Panc1 (cell line): ENCODE results near the gene UGT1A5. TPM values are rescaled to one million over a fixed set of nuclear protein-coding genes. Genes with fewer than 3 reads are reported as not detected.

Experiments
- ATAC-seq: fragments of 200-7000 bp; cut with Tn5 transposase; 2 replicates; pipeline ENCODE4 v1.9.1; 2020; ENCODE audit warnings: mild to moderate bottlenecking, moderate library complexity
- BruUV-seq: library from RNA; stranded (reverse); fragments of 400-500 nt; replicated peaks from 2 replicates; lab custom pipeline; 2021; lab: Mats Ljungman, UMichigan
- CTCF ChIA-PET: fragments of 300-600 bp; sonication (Branson Sonifier 250); formaldehyde crosslinking; loops from one replicate; lab custom pipeline; 2022; ENCODE audit warnings: antibody characterized with exemption; lab: Charles Lee
- POLR2A ChIA-PET: fragments of 300-600 bp; sonication (Branson Sonifier 250); formaldehyde crosslinking; loops from one replicate; lab custom pipeline; 2022; ENCODE audit warnings: antibody characterized with exemption; lab: Charles Lee
- DNase-seq: peaks from one replicate; pipeline ENCODE4 v3.0.0-alpha.2; 2010; ENCODE audit warnings: low read depth, low spot score
- H3K27ac ChIP-seq: 2 replicates; pipeline ENCODE4 v1.5.1; 2011; ENCODE audit warnings: mild to moderate bottlenecking, low read length, inconsistent platforms
- H3K27me3 ChIP-seq: fragments of 200-500 bp; sonication (Bioruptor generic); 2 replicates; pipeline ENCODE4 v1.6.0; 2014; ENCODE audit warnings: low read length, inconsistent platforms; ENCODE audit not compliant: control insufficient read depth, insufficient read depth
- H3K36me3 ChIP-seq: fragments of 200-500 bp; sonication (Bioruptor generic); 2 replicates; pipeline ENCODE4 v1.5.1; 2014; ENCODE audit warnings: inconsistent platforms, mild to moderate bottlenecking, low read length, moderate library complexity; ENCODE audit not compliant: control insufficient read depth, insufficient read depth
- H3K4me1 ChIP-seq: 2 replicates; pipeline ENCODE4 v1.5.1; 2011; ENCODE audit warnings: inconsistent platforms, mild to moderate bottlenecking, low read length, moderate library complexity; ENCODE audit not compliant: control insufficient read depth, insufficient read depth
- H3K4me3 ChIP-seq, 2 experiments: 2 replicates each; pipeline ENCODE4 v1.5.1; 2011 to 2012; ENCODE audit warnings: low read depth in 2 of 2, low read length in 2 of 2, mild to moderate bottlenecking in 2 of 2, inconsistent platforms in 1 of 2, moderate library complexity in 1 of 2
- H3K9me3 ChIP-seq: fragments of 200-500 bp; sonication (Bioruptor generic); 2 replicates; pipeline ENCODE4 v1.5.1; 2014; ENCODE audit warnings: low read depth, mild to moderate bottlenecking, inconsistent platforms, low read length, moderate library complexity; ENCODE audit not compliant: control insufficient read depth, insufficient read depth
- CTCF ChIP-seq: fragments of 450-650 bp; IDR thresholded peaks from 2 replicates; pipeline ENCODE4 v1.5.1; 2017; ENCODE audit warnings: mild to moderate bottlenecking
- POLR2AphosphoS5 ChIP-seq: IDR thresholded peaks from 2 replicates; pipeline ENCODE4 v1.6.1; 2012; ENCODE audit warnings: mild to moderate bottlenecking, low read depth, low read length, moderate library complexity
- REST ChIP-seq, 2 experiments: IDR thresholded peaks; 2 replicates each; pipeline ENCODE4 v1.6.1; 2011 to 2012; ENCODE audit warnings: low read depth in 2 of 2, control low read depth in 1 of 2, low read length in 1 of 2, mild to moderate bottlenecking in 1 of 2, moderate library complexity in 1 of 2; ENCODE audit not compliant: insufficient read depth in 1 of 2
- SIN3A ChIP-seq: IDR thresholded peaks from 2 replicates; pipeline ENCODE4 v1.6.1; 2012; ENCODE audit warnings: low read depth, mild to moderate bottlenecking, low read length, moderate library complexity, borderline replicate concordance; ENCODE audit not compliant: insufficient read depth
- TCF7L2 ChIP-seq: IDR thresholded peaks from 2 replicates; pipeline ENCODE4 v1.6.1; 2011; ENCODE audit warnings: mild to moderate bottlenecking, low read depth, low read length, inconsistent platforms
- in situ Hi-C: cut with HindIII; loops from 2 replicates; pipeline ENCODE4 v1.10.0; 2016; ENCODE audit warnings: low sequenced_read_pairs, low pct_unique_long_range_greater_than_20kb
- intact Hi-C: fragments of 100-400 bp; cut with micrococcal nuclease; formaldehyde crosslinking; loops from one replicate; pipeline ENCODE4 v1.10.0; 2022; ENCODE audit not compliant: unreplicated experiment
- total RNA-seq: library from RNA; stranded (reverse); gene quantifications from one replicate; pipeline ENCODE4 v1.2.1, GENCODE V29; 2021; ENCODE audit not compliant: unreplicated experiment

The UGT1A5 gene
- total RNA-seq, 1 experiment from 2014 or later: not detected

- DNase-seq: no peak
- no peak for TF ChIP-seq CTCF
- TF ChIP-seq SIN3A: no peak
- TF ChIP-seq POLR2AphosphoS5: no peak
- TF ChIP-seq TCF7L2: no peak
- TF ChIP-seq REST (IDR thresholded peaks at IDR 0.05; ENCODE audit: insufficient read depth in 1 of 2, low read depth in 2 of 2, low read length in 1 of 2): no peak
- no peak for ATAC-seq
- POLR2A ChIA-PET: no interaction called here
- in situ Hi-C loops: no loop called here
- Histone ChIP-seq H3K27ac (no peak overlapping the region), H3K9me3 (no peaks in the 10 kb centered on the region), H3K36me3 (no peaks in the 10 kb centered on the region), H3K27me3 (no peaks in the 10 kb centered on the region), H3K4me1 (no peaks in the 10 kb centered on the region), H3K4me3 (no peak overlapping the region)
- BruUV-seq: no TSS peak
- intact Hi-C loops: no loop called here
- CTCF ChIA-PET: no interaction called here
Observed at GRCh38 chr2:233820774-233821105, 108.0 kb downstream of the UGT1A5 start.

GRCh38 chr2:233821196-233821595, 108.5 kb downstream of the UGT1A5 start:
- no peaks in the 10 kb centered on the region for H3K9me3 ChIP-seq
- H3K27me3 ChIP-seq: no peaks in the 10 kb centered on the region
- ATAC-seq (no peak), DNase-seq (no peak)
- TF ChIP-seq SIN3A (no peak), CTCF (no peak), REST (IDR thresholded peaks at IDR 0.05; ENCODE audit: insufficient read depth in 1 of 2, low read depth in 2 of 2, low read length in 1 of 2) (no peak), TCF7L2 (no peak)
- intact Hi-C loops: no loop called here
- POLR2A ChIA-PET: no interaction called here
- H3K4me3 ChIP-seq: no peak overlapping the region
- BruUV-seq: no TSS peak
- no peaks in the 10 kb centered on the region for H3K36me3 ChIP-seq
- no peak overlapping the region for H3K27ac ChIP-seq
- in situ Hi-C loops: no loop called here
- H3K4me1 ChIP-seq: no peaks in the 10 kb centered on the region
- CTCF ChIA-PET: no interaction called here
